A549 (cell line): ENCODE measurements around the gene RNF133.

ENCODE experiments used
- CTCF ChIP-seq: fragments of >200 bp; sonication (Bioruptor Twin); formaldehyde crosslinking; IDR thresholded peaks from 3 replicates; pipeline ENCODE4 v1.5.1; 2016
- FOSL2 ChIP-seq, 2 experiments: fragments of 450-650 bp in 1 of 2; fragments of >200 bp in 1 of 2; sonication (Bioruptor Twin) in 1 of 2; formaldehyde crosslinking; IDR thresholded peaks; 2 replicates each; pipeline versions ENCODE4 v1.5.0 to v1.6.1; 2016 to 2020; ENCODE audit warnings: mild to moderate bottlenecking in 1 of 2, moderate library complexity in 1 of 2
- RCOR1 ChIP-seq: fragments of 150-350 bp; IDR thresholded peaks from 2 replicates; pipeline ENCODE4 v1.6.1; 2014; ENCODE audit warnings: antibody characterized with exemption, low read length, low read depth
- REST ChIP-seq: fragments of 200-600 bp; sonication (generic); IDR thresholded peaks from 2 replicates; pipeline ENCODE4 v1.6.1; 2016; ENCODE audit warnings: antibody characterized with exemption, mild to moderate bottlenecking, moderate library complexity
- TF ChIP-seq, protein P1 (sequence below): IDR thresholded peaks from 2 replicates; pipeline ENCODE4 v1.6.1; 2012

GRCh38 chr7:122689346-122690109, 9.4 kb downstream of the RNF133 start:
- TF ChIP-seq CTCF = no peak
- no peak for TF ChIP-seq FOSL2 (IDR thresholded peaks at IDR 0.05)
- TF ChIP-seq FOSL2 (CRISPR knock-in tag; IDR thresholded peaks at IDR 0.05) = no peak
- TF ChIP-seq, protein P1, sequence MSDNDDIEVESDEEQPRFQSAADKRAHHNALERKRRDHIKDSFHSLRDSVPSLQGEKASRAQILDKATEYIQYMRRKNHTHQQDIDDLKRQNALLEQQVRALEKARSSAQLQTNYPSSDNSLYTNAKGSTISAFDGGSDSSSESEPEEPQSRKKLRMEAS = no peak
- no peak for TF ChIP-seq RCOR1
- TF ChIP-seq REST = no peak
